Esophagus squamous epithelium (tissue), 5 donors: ENCODE measurements around the gene ETFDH. TPM values are rescaled to one million over a fixed set of nuclear protein-coding genes. Genes with fewer than 3 reads are reported as not detected.
A peak's percentile ranks its signal among the peaks of the same experiment; 100 is the strongest.

ENCODE experiments used
- DNase-seq: peaks from one replicate; lab custom pipeline; 2025; lab: John Stamatoyannopoulos, UW
- H3K27ac ChIP-seq, 4 donors: fragments of 200-600 bp; sonication (generic); one replicate each; pipeline ENCODE4 v1.5.1; 2016 to 2019; ENCODE audit warnings: mild to moderate bottlenecking in 1 of 4
- H3K27me3 ChIP-seq, 4 donors: fragments of 200-600 bp; sonication (generic); 1 replicate in 3 of 4; 2 replicates in 1 of 4; pipeline versions ENCODE4 v1.5.1 to v1.6.0; 2017 to 2021; ENCODE audit warnings: antibody characterized with exemption in 1 of 4
- H3K36me3 ChIP-seq, 3 donors: fragments of 200-600 bp; sonication (generic); one replicate each; pipeline ENCODE4 v1.5.1; 2016 to 2019
- H3K4me1 ChIP-seq, 3 donors: fragments of 200-600 bp; sonication (generic); one replicate each; pipeline ENCODE4 v1.5.1; 2017 to 2019
- H3K4me3 ChIP-seq, 4 donors: fragments of 200-600 bp; sonication (generic); 1 replicate in 3 of 4; 2 replicates in 1 of 4; pipeline ENCODE4 v1.5.1; 2016 to 2019; ENCODE audit warnings: mild to moderate bottlenecking in 2 of 4, moderate library complexity in 1 of 4
- H3K9me3 ChIP-seq, 3 donors: fragments of 200-600 bp; sonication (generic); one replicate each; pipeline ENCODE4 v1.5.1; 2016 to 2019
- POLR2A ChIP-seq, 4 donors: fragments of 450-650 bp; IDR thresholded peaks; one replicate each; pipeline ENCODE4 v1.6.1; 2017; ENCODE audit warnings: antibody characterized with exemption in 4 of 4, mild to moderate bottlenecking in 4 of 4, moderate library complexity in 3 of 4
- WGBS, 2 donors: methylation state at CpG; one replicate each; pipeline ENCODE4 v1.1.5; 2018; 5-methylcytosine and 5-hydroxymethylcytosine counted together
- intact Hi-C: fragments of 100-400 bp; cut with DNase I; formaldehyde crosslinking; loops from one replicate; pipeline ENCODE4 v1.15.0; 2022
- total RNA-seq, 4 donors: library from RNA; depleted of rRNA; stranded (reverse); fragments of >200 nt; gene quantifications; one replicate each; pipeline ENCODE4 v1.1.0, GENCODE V29; 2016
- TF ChIP-seq, protein P1 (sequence below), 6 experiments: fragments of 450-650 bp in 4 of 6; fragments of 200-600 bp in 2 of 6; sonication (generic) in 2 of 6; IDR thresholded peaks; one replicate each; pipeline ENCODE4 v1.5.1; 2016 to 2019; ENCODE audit warnings: antibody characterized with exemption in 6 of 6, mild to moderate bottlenecking in 4 of 6, moderate library complexity in 4 of 6
- donor health status: DM: yes; HTN: yes; CAD: no.

The ETFDH gene
- total RNA-seq, 4 donors from 2014 or later = 22.0 to 66.8 (median 31.2) TPM

GRCh38 chr4:158714937-158715336 is 42.8 kb downstream of the ETFDH start:
- intact Hi-C loops = no loop called here
- WGBS, 2 donors = 83 to 85% methylated on average over 4 of the region's 4 CpGs
- no peak for DNase-seq
- TF ChIP-seq POLR2A (IDR thresholded peaks at IDR 0.05) = no peak
- TF ChIP-seq, protein P1, sequence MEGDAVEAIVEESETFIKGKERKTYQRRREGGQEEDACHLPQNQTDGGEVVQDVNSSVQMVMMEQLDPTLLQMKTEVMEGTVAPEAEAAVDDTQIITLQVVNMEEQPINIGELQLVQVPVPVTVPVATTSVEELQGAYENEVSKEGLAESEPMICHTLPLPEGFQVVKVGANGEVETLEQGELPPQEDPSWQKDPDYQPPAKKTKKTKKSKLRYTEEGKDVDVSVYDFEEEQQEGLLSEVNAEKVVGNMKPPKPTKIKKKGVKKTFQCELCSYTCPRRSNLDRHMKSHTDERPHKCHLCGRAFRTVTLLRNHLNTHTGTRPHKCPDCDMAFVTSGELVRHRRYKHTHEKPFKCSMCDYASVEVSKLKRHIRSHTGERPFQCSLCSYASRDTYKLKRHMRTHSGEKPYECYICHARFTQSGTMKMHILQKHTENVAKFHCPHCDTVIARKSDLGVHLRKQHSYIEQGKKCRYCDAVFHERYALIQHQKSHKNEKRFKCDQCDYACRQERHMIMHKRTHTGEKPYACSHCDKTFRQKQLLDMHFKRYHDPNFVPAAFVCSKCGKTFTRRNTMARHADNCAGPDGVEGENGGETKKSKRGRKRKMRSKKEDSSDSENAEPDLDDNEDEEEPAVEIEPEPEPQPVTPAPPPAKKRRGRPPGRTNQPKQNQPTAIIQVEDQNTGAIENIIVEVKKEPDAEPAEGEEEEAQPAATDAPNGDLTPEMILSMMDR (IDR thresholded peaks at IDR 0.05) = no peak
- Histone ChIP-seq H3K4me3 (no peak overlapping the region), H3K27me3 (no peaks in the 10 kb centered on the region), H3K36me3 (peaks cover 4 to 100% (median 18%) of the 10 kb centered on the region in 3 donors), H3K4me1 (no peaks in the 10 kb centered on the region), H3K27ac (no peak overlapping the region), H3K9me3 (no peaks in the 10 kb centered on the region)

DNA sequence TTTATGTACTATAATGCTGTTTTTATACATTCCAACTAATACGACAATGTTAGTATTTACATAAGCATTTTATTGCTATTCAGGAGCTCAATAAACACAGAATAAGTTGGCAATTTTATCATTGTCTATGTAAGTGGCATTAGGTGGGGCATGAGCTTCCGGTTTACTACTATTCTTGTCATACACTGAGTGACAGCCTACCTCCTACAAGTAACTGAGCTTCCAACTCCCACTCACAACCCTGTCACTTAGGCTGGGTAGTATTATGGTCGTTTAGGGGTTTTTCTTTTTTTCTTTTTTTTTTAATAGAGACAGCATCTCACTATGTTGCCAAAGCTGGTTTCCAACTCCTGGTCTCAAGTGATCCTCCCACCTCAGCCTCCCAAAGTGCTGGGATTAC is 43.7 kb downstream of the ETFDH start:
- intact Hi-C loops = no loop called here

GRCh38 chr4:158721680-158722079 is 49.6 kb downstream of the ETFDH start:
- Histone ChIP-seq H3K9me3 (no peaks in the 10 kb centered on the region), H3K27me3 (peaks cover 0 to 3% (median 0%) of the 10 kb centered on the region in 4 donors), H3K4me1 (peaks cover 6 to 20% (median 7%) of the 10 kb centered on the region in 3 donors), H3K4me3 (no peak overlapping the region), H3K27ac (no peak overlapping the region), H3K36me3 (peaks cover 0 to 46% (median 4%) of the 10 kb centered on the region in 3 donors)
- DNase-seq = no peak
- intact Hi-C loops = no loop called here
- no peak for TF ChIP-seq POLR2A (IDR thresholded peaks at IDR 0.05)
- TF ChIP-seq, protein P1 (IDR thresholded peaks at IDR 0.05) = no peak
- 93 to 100% methylated on average over 1 of the region's 1 CpG for WGBS, 2 donors

More for the DNA sequence above, 43.7 kb downstream of the ETFDH start:
- H3K9me3 ChIP-seq = no peaks in the 10 kb centered on the region
- H3K4me3 ChIP-seq = no peak overlapping the region
- H3K27me3 ChIP-seq = no peaks in the 10 kb centered on the region
- 75 to 77% methylated on average over 3 of the region's 3 CpGs for WGBS, 2 donors
- TF ChIP-seq, protein P1 (IDR thresholded peaks at IDR 0.05) = no peak
- TF ChIP-seq POLR2A (IDR thresholded peaks at IDR 0.05) = no peak
- peaks cover 0 to 100% (median 18%) of the 10 kb centered on the region in 3 donors for H3K36me3 ChIP-seq
- no peaks in the 10 kb centered on the region for H3K4me1 ChIP-seq
- DNase-seq = no peak
- H3K27ac ChIP-seq = no peak overlapping the region

- peaks cover 0 to 3% (median 0%) of the 10 kb centered on the region in 4 donors for H3K27me3 ChIP-seq
- no peak for TF ChIP-seq POLR2A (IDR thresholded peaks at IDR 0.05)
- TF ChIP-seq, protein P1 (IDR thresholded peaks at IDR 0.05) = no peak
- peak overlapping the region; percentile 85 to 93 (median 90) for H3K27ac ChIP-seq
- intact Hi-C loops = no loop called here
- 9 to 11% methylated on average over 16 of the region's 16 CpGs for WGBS, 2 donors
- H3K9me3 ChIP-seq = no peaks in the 10 kb centered on the region
- peaks cover 0 to 39% (median 0%) of the 10 kb centered on the region in 3 donors for H3K36me3 ChIP-seq
- no peak for DNase-seq
- peak overlapping the region; percentile 74 to 89 (median 81) for H3K4me3 ChIP-seq
- peaks cover 6 to 20% (median 7%) of the 10 kb centered on the region in 3 donors for H3K4me1 ChIP-seq
These were observed 50.3 kb downstream of the ETFDH start for GRCh38 chr4:158722291-158722916.
